ENCODE measurements around the gene ZFP28. TPM values are rescaled to one million over a fixed set of nuclear protein-coding genes. Genes with fewer than 3 reads are reported as not detected.
A peak's percentile ranks its signal among the peaks of the same experiment; 100 is the strongest.

Gene ZFP28
- total RNA-seq, 1 donor: 7.6 TPM

GRCh38 chr19:56508290-56508778 lies 30.4 kb upstream of the ZFP28 start:
- Histone ChIP-seq H3K4me3 (ENCODE audit: insufficient read depth, low read length) (peak overlapping the region; percentile 89), H3K4me1 (ENCODE audit: insufficient read depth, low read length) (peaks cover 12% of the 10 kb centered on the region), H3K9me3 (ENCODE audit: low read depth, low read length) (no peaks in the 10 kb centered on the region), H2AFZ (ENCODE audit: low read length) (peak overlapping the region; percentile 95), H4K20me1 (ENCODE audit: insufficient read depth, low read length) (no peaks in the 10 kb centered on the region), H3K27me3 (ENCODE audit: insufficient read depth, low read length) (no peaks in the 10 kb centered on the region), H3K79me2 (ENCODE audit: insufficient read depth, low read length) (peaks cover 4% of the 10 kb centered on the region), H3K27ac (ENCODE audit: low read depth, low read length) (peak overlapping the region; percentile 95), H3K36me3 (ENCODE audit: insufficient read depth, low read length) (no peaks in the 10 kb centered on the region), H3K4me2 (ENCODE audit: insufficient read depth, low read length) (peak overlapping the region; percentile 93)
- DNase-seq (ENCODE audit: insufficient read length, low spot score, missing footprints): peak; percentile 69
- TF ChIP-seq CTCF (IDR thresholded peaks at IDR 0.05; ENCODE audit: extremely low read depth, low read depth, low read length): no peak

GRCh38 chr19:56525214-56525860 lies 13.4 kb upstream of the ZFP28 start:
- no peaks in the 10 kb centered on the region for H3K79me2 ChIP-seq (ENCODE audit: insufficient read depth, low read length)
- no peak overlapping the region for H2AFZ ChIP-seq (ENCODE audit: low read length)
- no peak for TF ChIP-seq CTCF (IDR thresholded peaks at IDR 0.05; ENCODE audit: extremely low read depth, low read depth, low read length)
- H3K4me2 ChIP-seq (ENCODE audit: insufficient read depth, low read length): no peak overlapping the region
- H3K36me3 ChIP-seq (ENCODE audit: insufficient read depth, low read length): no peaks in the 10 kb centered on the region
- peaks cover 40% of the 10 kb centered on the region for H3K9me3 ChIP-seq (ENCODE audit: low read depth, low read length)
- no peak for DNase-seq (ENCODE audit: insufficient read length, low spot score, missing footprints)
- H4K20me1 ChIP-seq (ENCODE audit: insufficient read depth, low read length): no peaks in the 10 kb centered on the region
- no peak overlapping the region for H3K27ac ChIP-seq (ENCODE audit: low read depth, low read length)
- H3K4me3 ChIP-seq (ENCODE audit: insufficient read depth, low read length): no peak overlapping the region
- H3K27me3 ChIP-seq (ENCODE audit: insufficient read depth, low read length): no peaks in the 10 kb centered on the region
- no peaks in the 10 kb centered on the region for H3K4me1 ChIP-seq (ENCODE audit: insufficient read depth, low read length)

GRCh38 chr19:56537442-56537841 lies 1.3 kb upstream of the ZFP28 start:
- Histone ChIP-seq H3K4me2 (ENCODE audit: insufficient read depth, low read length) (peak overlapping the region; percentile 92), H2AFZ (ENCODE audit: low read length) (peak overlapping the region; percentile 99), H3K27me3 (ENCODE audit: insufficient read depth, low read length) (no peaks in the 10 kb centered on the region), H3K79me2 (ENCODE audit: insufficient read depth, low read length) (no peaks in the 10 kb centered on the region), H3K4me3 (ENCODE audit: insufficient read depth, low read length) (peak overlapping the region; percentile 99), H4K20me1 (ENCODE audit: insufficient read depth, low read length) (no peaks in the 10 kb centered on the region), H3K36me3 (ENCODE audit: insufficient read depth, low read length) (peaks cover 5% of the 10 kb centered on the region), H3K9me3 (ENCODE audit: low read depth, low read length) (peaks cover 6% of the 10 kb centered on the region), H3K4me1 (ENCODE audit: insufficient read depth, low read length) (peaks cover 13% of the 10 kb centered on the region), H3K27ac (ENCODE audit: low read depth, low read length) (no peak overlapping the region)
- TF ChIP-seq CTCF (IDR thresholded peaks at IDR 0.05; ENCODE audit: extremely low read depth, low read depth, low read length): no peak
- no peak for DNase-seq (ENCODE audit: insufficient read length, low spot score, missing footprints)

- Histone ChIP-seq H3K27ac (ENCODE audit: low read depth, low read length) (peak overlapping the region; percentile 45), H3K4me2 (ENCODE audit: insufficient read depth, low read length) (peak overlapping the region; percentile 92), H4K20me1 (ENCODE audit: insufficient read depth, low read length) (no peaks in the 10 kb centered on the region), H3K4me3 (ENCODE audit: insufficient read depth, low read length) (peak overlapping the region; percentile 99), H3K36me3 (ENCODE audit: insufficient read depth, low read length) (peaks cover 9% of the 10 kb centered on the region), H3K4me1 (ENCODE audit: insufficient read depth, low read length) (peaks cover 13% of the 10 kb centered on the region), H3K79me2 (ENCODE audit: insufficient read depth, low read length) (no peaks in the 10 kb centered on the region), H2AFZ (ENCODE audit: low read length) (peak overlapping the region; percentile 99), H3K9me3 (ENCODE audit: low read depth, low read length) (peaks cover 6% of the 10 kb centered on the region), H3K27me3 (ENCODE audit: insufficient read depth, low read length) (no peaks in the 10 kb centered on the region)
- peak; percentile 99 for DNase-seq (ENCODE audit: insufficient read length, low spot score, missing footprints)
- no peak for TF ChIP-seq CTCF (IDR thresholded peaks at IDR 0.05; ENCODE audit: extremely low read depth, low read depth, low read length)
These were observed 441 bp upstream of the ZFP28 start for GRCh38 chr19:56538254-56538760.

Data from osteoblast (primary cell).